ENCODE data around the gene MLLT10.
A peak's percentile ranks its signal among the peaks of the same experiment; 100 is the strongest.
"Not testable (repeated sequence)": the region's sequence is repeated elsewhere in the genome, so short reads cannot be mapped to it uniquely, and the experiment has no call there.

MLLT10 gene

GRCh38 chr10:21707498-21707897 is 173.5 kb downstream of the MLLT10 start:
- no peak for DNase-seq

GRCh38 chr10:21712975-21713374 is 178.9 kb downstream of the MLLT10 start:
- no peak for DNase-seq

DNA sequence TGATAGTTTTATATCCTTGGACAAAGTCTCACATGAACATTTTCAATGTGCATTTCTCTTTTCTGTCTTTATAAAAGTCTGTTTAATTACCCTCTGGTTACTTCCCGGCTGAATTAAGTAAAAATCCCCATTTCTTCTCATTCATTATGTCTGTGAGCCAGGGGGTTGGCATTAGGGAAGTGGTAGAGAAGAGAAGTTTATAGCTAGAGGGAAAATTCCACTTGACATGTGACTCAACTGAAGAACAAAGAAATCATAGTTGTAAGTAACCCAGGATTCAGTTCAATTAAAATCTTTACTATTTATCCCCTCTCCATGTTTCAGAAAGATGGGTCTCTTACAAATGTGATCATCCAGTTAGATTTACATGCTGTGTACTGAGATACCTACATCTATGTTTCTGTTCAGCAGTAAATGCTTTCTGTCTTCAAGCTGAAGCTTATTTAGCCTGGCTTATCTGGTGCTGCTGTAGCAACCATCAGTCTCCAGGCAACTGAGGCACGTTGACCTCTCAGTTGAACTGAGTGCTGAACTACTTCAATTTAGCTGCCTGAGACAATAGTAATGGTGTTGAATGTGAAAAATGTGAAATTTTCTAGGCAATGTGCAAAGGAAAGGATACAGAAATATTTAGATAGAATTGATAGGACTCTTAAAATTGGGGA is 181.6 kb downstream of the MLLT10 start:
- DNase-seq, result no peak

DNA sequence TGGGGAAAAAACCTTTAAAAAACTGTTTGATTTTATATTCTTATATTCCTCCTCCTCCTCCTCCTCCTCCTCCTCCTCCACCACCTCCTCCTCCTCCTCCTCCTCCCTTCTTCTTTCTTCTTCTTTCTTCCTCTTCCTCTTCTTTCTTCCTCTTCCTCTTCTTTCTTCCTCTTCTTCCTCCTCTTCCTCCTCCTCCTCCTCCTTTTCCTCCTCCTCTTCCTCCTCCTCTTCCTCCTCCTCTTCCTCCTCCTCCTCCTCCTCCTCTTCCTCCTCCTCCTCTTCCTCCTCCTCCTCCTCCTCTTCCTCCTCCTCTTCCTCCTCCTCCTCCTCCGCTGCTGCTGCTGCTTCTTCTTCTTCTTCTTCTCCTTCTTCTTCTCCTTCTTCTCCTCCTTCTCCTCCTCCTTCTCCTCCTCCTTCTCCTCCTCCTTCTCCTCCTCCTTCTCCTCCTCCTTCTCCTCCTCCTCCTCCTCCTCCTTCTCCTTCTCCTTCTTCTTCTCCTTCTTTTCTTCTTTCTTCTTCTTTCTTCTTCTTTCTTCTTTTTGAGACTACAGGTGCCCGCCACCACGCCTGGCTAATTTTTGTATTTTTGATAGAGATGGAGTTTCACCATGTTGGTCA is 183.5 kb downstream of the MLLT10 start:
- DNase-seq, result not testable (repeated sequence)

DNA sequence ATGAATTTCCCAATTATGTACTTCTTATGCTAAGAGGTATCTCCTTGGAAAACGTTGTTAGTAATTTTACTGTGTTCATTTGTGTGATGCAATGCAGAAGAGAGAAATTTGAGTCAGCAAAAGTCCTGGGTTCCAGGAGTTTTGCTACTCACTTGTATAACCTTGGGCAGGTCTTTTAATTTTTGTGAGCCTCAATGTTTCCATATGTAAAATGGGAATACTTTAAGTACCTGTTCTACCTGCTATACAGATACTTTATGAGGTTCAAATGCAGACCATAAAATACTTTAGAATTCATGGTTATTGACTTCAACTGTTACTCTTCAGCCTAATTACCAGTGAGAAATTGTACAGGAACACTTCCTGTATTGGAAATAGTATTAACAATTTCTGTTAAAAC is 185.5 kb downstream of the MLLT10 start:
- no peak for DNase-seq

GRCh38 chr10:21720090-21720489 is 186.1 kb downstream of the MLLT10 start:
- DNase-seq, result peak; percentile 84

DNA sequence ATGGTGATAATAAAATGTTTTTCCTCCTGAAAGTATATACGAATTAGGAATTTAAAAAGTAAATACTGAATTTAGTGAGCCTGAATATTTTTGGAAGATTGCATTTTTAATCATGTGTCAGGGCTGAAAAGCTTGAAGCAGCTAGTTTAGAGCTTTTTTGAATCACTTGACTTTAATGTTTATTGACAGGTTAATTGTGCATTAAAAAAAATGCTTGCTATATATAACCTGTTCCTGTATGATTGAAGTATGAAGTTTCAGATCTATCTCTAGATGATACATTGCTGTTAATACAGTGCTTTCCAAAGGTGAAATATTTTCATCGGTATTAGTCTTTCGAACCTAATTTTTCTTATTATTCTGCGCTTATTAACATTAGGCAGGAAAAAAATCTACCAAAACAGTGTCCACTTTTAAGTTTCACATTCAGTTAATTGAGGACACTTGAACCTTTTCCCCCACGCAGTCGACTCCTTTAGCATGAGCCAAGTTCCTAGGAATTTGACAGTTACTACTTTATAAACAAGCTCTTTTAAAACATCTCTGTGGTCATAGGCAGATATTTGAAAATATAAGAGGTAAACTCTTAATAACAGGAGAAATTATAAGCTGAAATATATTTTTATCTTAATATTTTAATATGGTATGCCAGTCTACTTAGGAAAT is 187.1 kb downstream of the MLLT10 start:
- DNase-seq, result peak; percentile 61

GRCh38 chr10:21722209-21722608 is 188.2 kb downstream of the MLLT10 start:
- DNase-seq, result no peak

- no peak for DNase-seq
These were observed 190.1 kb downstream of the MLLT10 start for GRCh38 chr10:21724020-21724589.

- DNase-seq, result peak; percentile 50
These were observed 190.8 kb downstream of the MLLT10 start for GRCh38 chr10:21724687-21725367.

DNA sequence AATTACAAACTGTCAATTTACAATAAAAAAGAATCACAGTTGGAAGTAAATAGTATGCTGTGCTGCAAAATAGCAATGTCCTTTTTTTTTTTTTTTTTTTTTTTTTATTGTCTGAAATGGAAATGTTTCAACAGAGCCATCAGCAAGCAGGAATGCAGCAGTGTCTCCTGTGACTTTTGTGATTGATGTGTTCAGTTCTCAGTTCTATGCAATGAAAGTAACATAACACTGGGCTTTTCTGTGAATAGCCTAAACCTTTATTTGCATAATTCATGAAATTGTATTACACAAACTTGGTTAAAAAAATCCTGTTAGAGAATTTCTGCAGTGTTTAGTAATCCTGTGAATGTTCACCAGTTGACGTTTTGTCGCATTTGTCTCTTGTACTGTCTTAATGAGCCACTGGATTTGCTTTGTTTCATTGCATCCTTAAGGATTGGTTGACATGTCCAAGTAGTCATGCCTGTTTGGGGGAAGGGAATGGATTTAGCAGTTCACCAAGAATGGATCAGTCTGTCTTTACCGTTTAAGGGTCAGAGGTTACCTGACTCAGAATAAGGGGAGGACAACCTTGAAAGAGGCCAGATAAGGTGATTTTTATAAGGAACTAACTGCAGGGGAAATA is 192.7 kb downstream of the MLLT10 start:
- DNase-seq, result peak; percentile 44

GRCh38 chr10:21727452-21728168 is 193.6 kb downstream of the MLLT10 start:
- no peak for DNase-seq

DNA sequence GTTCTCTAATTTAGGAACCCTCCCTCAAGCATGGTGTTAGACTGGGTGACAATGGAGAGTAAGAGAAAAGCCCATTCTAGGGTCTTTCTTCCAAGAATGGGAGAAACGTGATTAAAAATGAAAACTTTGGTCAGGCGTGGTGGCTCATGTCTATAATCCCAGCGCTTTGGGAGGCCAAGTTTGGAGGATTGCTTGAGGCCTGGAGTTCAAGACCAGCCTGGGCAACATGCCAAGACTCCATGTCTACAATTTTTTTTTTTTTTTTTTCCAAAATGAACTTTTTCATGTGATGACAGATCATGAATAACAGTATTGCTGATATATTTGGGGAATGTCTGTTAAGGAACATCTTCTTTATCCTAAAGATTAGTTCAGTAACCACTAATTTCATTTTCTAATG is 194.6 kb downstream of the MLLT10 start:
- no peak for DNase-seq

- DNase-seq, result peak; percentile 85
These were observed 198.2 kb downstream of the MLLT10 start for GRCh38 chr10:21732067-21732772.

DNA sequence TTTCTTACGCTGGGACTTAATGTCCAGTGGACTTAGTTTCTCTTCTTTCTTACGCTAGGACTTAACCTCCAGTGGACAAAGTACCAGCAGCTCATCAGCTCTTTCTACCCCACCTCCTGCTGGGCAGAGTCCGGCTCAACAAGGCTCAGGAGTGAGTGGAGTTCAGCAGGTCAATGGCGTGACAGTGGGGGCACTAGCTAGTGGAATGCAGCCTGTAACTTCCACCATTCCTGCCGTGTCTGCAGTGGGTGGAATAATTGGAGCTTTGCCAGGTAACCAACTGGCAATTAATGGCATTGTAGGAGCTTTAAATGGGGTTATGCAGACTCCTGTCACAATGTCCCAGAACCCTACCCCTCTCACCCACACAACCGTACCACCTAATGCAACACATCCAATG is 199.7 kb downstream of the MLLT10 start:
- DNase-seq, result no peak

DNA sequence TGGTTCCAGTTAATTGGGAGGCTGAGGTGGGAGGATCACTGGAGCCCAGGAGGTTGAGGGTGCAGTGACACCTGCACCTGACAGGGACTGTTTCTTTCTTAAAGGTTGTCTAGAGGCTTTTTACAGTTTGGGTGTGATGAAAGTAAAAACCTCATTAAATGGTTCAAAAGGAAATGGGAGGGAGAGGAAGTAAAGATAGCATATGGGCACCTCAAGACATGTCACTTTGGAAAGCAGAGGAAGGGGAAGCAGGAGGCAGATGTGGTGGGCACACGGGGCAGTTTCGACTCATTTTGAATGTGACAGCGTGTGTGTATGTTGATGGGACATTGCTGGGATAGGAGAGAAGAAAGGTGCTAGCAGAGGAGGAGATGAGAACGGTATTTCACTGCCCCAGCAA is 203.1 kb downstream of the MLLT10 start:
- DNase-seq, result no peak

DNA sequence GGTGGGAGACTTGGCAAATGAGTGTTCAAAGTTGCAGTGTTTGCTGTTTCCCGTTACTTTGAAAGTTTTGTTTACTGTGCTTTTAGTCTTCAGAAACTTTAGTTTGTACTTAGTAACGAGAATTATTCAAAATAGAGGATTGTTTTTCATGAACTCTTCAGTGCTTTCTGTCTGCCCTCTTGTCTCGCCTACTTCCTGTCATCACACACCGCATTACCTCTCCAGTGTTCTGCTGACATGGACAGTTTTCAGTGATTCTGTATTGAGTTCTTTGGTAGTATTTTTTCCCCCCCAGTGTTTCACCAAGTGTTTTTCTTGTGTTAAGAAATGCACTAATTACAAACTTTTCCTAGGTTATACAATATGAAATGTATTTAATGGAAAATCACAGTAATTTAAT is 207.0 kb downstream of the MLLT10 start:
- no peak for DNase-seq

DNA sequence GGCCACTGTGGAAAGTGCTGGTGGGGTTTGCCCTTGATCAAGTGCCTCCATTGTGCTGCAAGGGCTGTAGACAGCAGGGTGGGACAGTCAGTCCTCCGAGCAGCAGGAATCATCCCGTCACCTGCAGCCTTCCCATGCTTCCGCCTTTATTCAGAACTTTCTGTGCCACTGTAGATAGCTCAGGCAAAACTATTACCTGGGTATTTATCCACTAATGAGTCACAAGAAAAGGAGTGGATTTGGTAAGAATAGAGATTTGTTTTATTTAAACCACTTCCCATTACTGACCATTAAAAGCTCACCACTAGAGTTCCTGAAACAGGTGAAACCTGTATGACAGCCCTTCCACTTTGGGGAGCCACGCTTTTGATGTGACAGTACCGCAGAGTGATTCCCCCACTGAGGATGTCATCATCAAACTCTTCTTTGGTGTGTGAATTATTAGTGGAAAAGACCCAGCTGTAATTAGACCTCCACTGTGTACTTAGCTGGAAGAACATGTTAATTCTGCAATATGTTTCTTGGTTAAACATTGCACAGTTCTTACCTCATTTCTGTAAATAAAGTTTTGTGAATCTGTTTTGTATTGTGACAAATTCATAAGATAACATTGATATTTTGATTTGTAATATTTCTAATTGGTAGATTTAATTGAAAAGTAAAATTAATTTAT is 208.8 kb downstream of the MLLT10 start:
- DNase-seq, result no peak

DNA sequence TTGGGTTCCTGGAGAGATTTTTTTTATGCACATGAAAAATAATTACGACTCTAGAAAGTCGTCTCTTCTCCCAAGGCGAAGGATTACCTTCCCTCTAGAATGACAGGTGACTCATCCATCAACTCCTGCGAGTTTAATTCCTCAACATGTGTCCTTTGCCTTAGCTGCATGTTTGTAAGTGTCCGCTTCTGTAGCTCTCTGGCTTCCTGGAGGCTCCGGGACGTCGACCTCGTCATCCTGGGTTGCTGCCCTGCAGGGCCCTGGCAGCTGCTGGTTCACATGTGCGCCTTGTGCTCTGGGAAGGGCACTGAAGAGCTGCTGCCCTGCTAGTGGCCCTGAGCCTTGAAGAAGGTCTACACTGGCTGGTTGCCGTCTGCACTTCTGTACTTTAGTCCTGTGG is 210.2 kb downstream of the MLLT10 start:
- no peak for DNase-seq

GRCh38 chr10:21746118-21746517 is 212.1 kb downstream of the MLLT10 start:
- no peak for DNase-seq

GRCh38 chr10:21747809-21748208 is 213.8 kb downstream of the MLLT10 start:
- no peak for DNase-seq

Data from retina (tissue), 1 donor.